GM12878 (cell line): ENCODE measurements around the gene ONECUT2. TPM values are rescaled to one million over a fixed set of nuclear protein-coding genes. Genes with fewer than 3 reads are reported as not detected.

Source experiments
- ATAC-seq: fragments of 200-7000 bp; cut with Tn5 transposase; 3 replicates; pipeline ENCODE4 v1.9.1; 2020; ENCODE audit warnings: mild to moderate bottlenecking, moderate library complexity
- BruUV-seq: library from RNA; stranded (reverse); fragments of 400-500 nt; replicated peaks from 2 replicates; lab custom pipeline; 2021; lab: Mats Ljungman, UMichigan
- CTCF ChIA-PET: fragments of 300-600 bp; sonication (Branson Sonifier 250); formaldehyde crosslinking; extraction: SDS; loops from one replicate; lab custom pipeline; 2021; ENCODE audit warnings: inconsistent platforms; lab: Yijun Ruan, JAX
- POLR2A ChIA-PET: fragments of 350-600 bp; formaldehyde crosslinking; extraction: SDS; loops from one replicate; lab custom pipeline; 2021; ENCODE audit warnings: inconsistent platforms; lab: Charles Lee
- RAD21 ChIA-PET: fragments of 300-600 bp; sonication (Branson Sonifier 250); formaldehyde crosslinking; loops from one replicate; lab custom pipeline; 2023; ENCODE audit warnings: antibody characterized with exemption; ENCODE audit not compliant: unreplicated experiment; lab: Charles Lee
- SMC1A ChIA-PET: fragments of 300-600 bp; sonication (Branson Sonifier 250); formaldehyde crosslinking; loops from one replicate; lab custom pipeline; 2023; ENCODE audit not compliant: unreplicated experiment, uncharacterized antibody; lab: Charles Lee
- DNase-seq: peaks from one replicate; pipeline ENCODE4 v3.0.0-alpha.2; 2011; ENCODE audit warnings: low read depth, low spot score
- FAIRE-seq: peaks from 3 replicates; lab custom pipeline; 2011; peaks lifted over from hg19 to GRCh38; lab: Jason Lieb, UNC
- H2AFZ ChIP-seq: 2 replicates; pipeline ENCODE4 v1.6.0; 2011; ENCODE audit warnings: low read depth, low read length, control low read depth; ENCODE audit not compliant: control insufficient read depth
- H3K27ac ChIP-seq: 2 replicates; pipeline ENCODE4 v1.5.1; 2011; ENCODE audit warnings: control low read depth; ENCODE audit not compliant: control insufficient read depth, insufficient read depth
- H3K27me3 ChIP-seq, 2 experiments: replicated peaks in 1 of 2; 2 replicates each; pipeline versions ENCODE4 v1.6.0 to v1.6.1; 2011; ENCODE audit warnings: low read length in 1 of 2; ENCODE audit not compliant: control insufficient read depth in 2 of 2, insufficient read depth in 2 of 2
- H3K36me3 ChIP-seq, 2 experiments: 2 replicates each; pipeline ENCODE4 v1.5.1; 2011; ENCODE audit warnings: low read length in 1 of 2; ENCODE audit not compliant: control insufficient read depth in 2 of 2, insufficient read depth in 2 of 2
- H3K4me1 ChIP-seq: 2 replicates; pipeline ENCODE4 v1.6.1; 2011; ENCODE audit warnings: mild to moderate bottlenecking, low read length, moderate library complexity, mixed read lengths; ENCODE audit not compliant: control insufficient read depth, insufficient read depth
- H3K4me2 ChIP-seq: 2 replicates; pipeline ENCODE4 v1.6.0; 2011; ENCODE audit warnings: control low read depth; ENCODE audit not compliant: control insufficient read depth, insufficient read depth
- H3K4me3 ChIP-seq: fragments of 200-600 bp; sonication (generic); 2 replicates; pipeline ENCODE4 v1.5.1; 2016
- H3K79me2 ChIP-seq: 2 replicates; pipeline ENCODE4 v1.6.0; 2011; ENCODE audit warnings: low read length; ENCODE audit not compliant: control insufficient read depth, insufficient read depth
- H3K9ac ChIP-seq: 2 replicates; pipeline ENCODE4 v1.8.0; 2011; ENCODE audit warnings: low read length, control low read depth, mixed read lengths; ENCODE audit not compliant: control insufficient read depth, insufficient read depth
- H3K9me3 ChIP-seq: replicated peaks from 3 replicates; pipeline ENCODE4 v1.5.1; 2011; ENCODE audit warnings: mild to moderate bottlenecking, low read length; ENCODE audit not compliant: control insufficient read depth, insufficient read depth
- H4K20me1 ChIP-seq: 2 replicates; pipeline ENCODE4 v1.6.0; 2011; ENCODE audit not compliant: control insufficient read depth, insufficient read depth
- CHD1 ChIP-seq: IDR thresholded peaks from 2 replicates; pipeline ENCODE4 v1.6.1; 2012; ENCODE audit warnings: low read depth, low read length, improper control_type of control experiment
- GABPA ChIP-seq: IDR thresholded peaks from 2 replicates; pipeline ENCODE4 v1.6.1; 2014; ENCODE audit warnings: antibody characterized with exemption, low read depth, mild to moderate bottlenecking, inconsistent platforms
- HDGF ChIP-seq: fragments of 450-650 bp; IDR thresholded peaks from 2 replicates; pipeline ENCODE4 v1.6.1; 2016; ENCODE audit warnings: antibody characterized with exemption
- KAT2A ChIP-seq: conservative IDR thresholded peaks from 2 replicates; pipeline ENCODE4 v1.6.1; 2011; ENCODE audit warnings: low read depth, low read length; ENCODE audit not compliant: control insufficient read depth
- NBN ChIP-seq: fragments of 450-650 bp; IDR thresholded peaks from 2 replicates; pipeline ENCODE4 v1.6.1; 2016
- PML ChIP-seq: IDR thresholded peaks from 2 replicates; pipeline ENCODE4 v1.6.1; 2012; ENCODE audit warnings: low read length, inconsistent platforms
- RBBP5 ChIP-seq: fragments of 200-600 bp; sonication (generic); conservative IDR thresholded peaks from 2 replicates; pipeline ENCODE4 v1.6.1; 2016
- SMARCA5 ChIP-seq: fragments of 450-650 bp; IDR thresholded peaks from 2 replicates; pipeline ENCODE4 v1.6.1; 2017; ENCODE audit warnings: mild to moderate bottlenecking
- SMC3 ChIP-seq: IDR thresholded peaks from 2 replicates; pipeline ENCODE4 v1.6.1; 2011; ENCODE audit warnings: low read length, improper control_type of control experiment, borderline replicate concordance
- SP1 ChIP-seq: IDR thresholded peaks from one replicate; pipeline ENCODE4 v1.6.1; 2011; ENCODE audit warnings: low read depth, low read length
- TBL1XR1 ChIP-seq: IDR thresholded peaks from 2 replicates; pipeline ENCODE4 v1.6.1; 2012; ENCODE audit warnings: low read depth, low read length, improper control_type of control experiment
- WRNIP1 ChIP-seq: IDR thresholded peaks from 2 replicates; pipeline ENCODE4 v1.6.1; 2011; ENCODE audit warnings: low read depth, low read length, improper control_type of control experiment, borderline replicate concordance
- ZNF217 ChIP-seq: fragments of 450-650 bp; IDR thresholded peaks from 2 replicates; pipeline ENCODE4 v1.6.1; 2017; ENCODE audit warnings: antibody characterized with exemption, mild to moderate bottlenecking
- ZNF384 ChIP-seq: IDR thresholded peaks from 2 replicates; pipeline ENCODE4 v1.6.1; 2012; ENCODE audit warnings: low read depth, mild to moderate bottlenecking, low read length, improper control_type of control experiment, borderline replicate concordance
- ZNF622 ChIP-seq: fragments of 450-650 bp; IDR thresholded peaks from 2 replicates; pipeline ENCODE4 v1.6.1; 2017; ENCODE audit warnings: mild to moderate bottlenecking, inconsistent platforms
- ZSCAN29 ChIP-seq: fragments of 450-650 bp; IDR thresholded peaks from 2 replicates; pipeline ENCODE4 v1.6.1; 2017; ENCODE audit warnings: mild to moderate bottlenecking, moderate library complexity
- WGBS: methylation state at CpG from one replicate; pipeline ENCODE4 v1.1.6; 2016; ENCODE audit warnings: low lambda C conversion rate; ENCODE audit not compliant: insufficient replicate concordance, insufficient coverage; ENCODE audit errors: missing lambda C conversion rate; 5-methylcytosine and 5-hydroxymethylcytosine counted together
- in situ Hi-C: fragments of 300-500 bp; cut with MboI; formaldehyde crosslinking; loops from 9 replicates; pipeline ENCODE4 v1.14.3; 2018; ENCODE audit warnings: mixed read lengths
- intact Hi-C: fragments of 100-400 bp; cut with micrococcal nuclease; formaldehyde crosslinking; loops from one replicate; pipeline ENCODE4 v1.14.2; 2022; ENCODE audit not compliant: unreplicated experiment
- polyA plus RNA-seq, 11 experiments: library from polyadenylated mRNA; depleted of rRNA in 4 of 11; unstranded in 6 of 11; stranded (reverse) in 5 of 11; fragments of >200 nt; fragmentation: Nextera tagmentation in 4 of 11; fragmentation: Illumina TruSeq in 1 of 11; extraction: Ambion mirVana in 4 of 11; extraction: Trizol in 1 of 11; gene quantifications; 1 replicate in 1 of 11; 2 replicates in 10 of 11; pipeline versions ENCODE4 v1.2.1 to v1.2.3, GENCODE V29; 2011 to 2016; ENCODE audit warnings: inconsistent platforms in 2 of 11, missing spikeins in 2 of 11, low read depth in 1 of 11
- total RNA-seq, 4 experiments: library from RNA; depleted of rRNA in 3 of 4; stranded (reverse); fragments of >200 nt in 3 of 4; fragmentation: Illumina TruSeq in 1 of 4; extraction: Trizol in 1 of 4; gene quantifications; 2 replicates each; pipeline versions ENCODE4 v1.2.1 to v1.2.3, GENCODE V29; 2013 to 2021
- TF ChIP-seq, protein P1 (sequence below): IDR thresholded peaks from 2 replicates; pipeline ENCODE4 v1.6.1; 2011; ENCODE audit warnings: low read depth, low read length, improper control_type of control experiment, borderline replicate concordance
- TF ChIP-seq, protein P2 (sequence below): fragments of 450-650 bp; IDR thresholded peaks from 2 replicates; pipeline ENCODE4 v1.6.1; 2017; ENCODE audit warnings: mild to moderate bottlenecking, moderate library complexity
- TF ChIP-seq, protein P3 (sequence below): fragments of 450-650 bp; formaldehyde crosslinking; IDR thresholded peaks from 2 replicates; pipeline ENCODE4 v1.5.0; 2022; ENCODE audit warnings: mild to moderate bottlenecking, missing genetic modification characterization

Gene ONECUT2
- total and polyA plus RNA-seq, 10 of the 15 experiments (the other 5 are each of a cell fraction or from before 2014, with no cell fraction given): 0.01 to 0.03 TPM; not detected in 8

DNA sequence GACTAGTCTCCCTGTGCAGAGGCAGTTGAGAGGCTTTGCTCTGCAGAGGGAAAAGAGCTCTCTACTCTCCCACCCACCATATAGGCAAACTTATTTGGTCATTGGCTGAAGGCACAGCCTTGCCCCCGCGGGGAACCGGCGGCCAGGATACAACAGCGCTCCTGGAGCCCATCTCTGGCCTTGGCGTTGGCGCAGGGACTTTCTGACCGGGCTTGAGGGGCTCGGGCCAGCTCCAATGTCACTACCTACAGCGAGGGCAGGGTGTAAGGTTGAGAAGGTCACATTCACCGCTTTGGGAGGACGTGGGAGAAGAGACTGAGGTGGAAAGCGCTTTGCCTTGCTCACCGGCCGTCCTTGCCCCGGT, 2.2 kb downstream of the ONECUT2 start:
- H4K20me1 ChIP-seq: no peaks in the 10 kb centered on the region
- ChIA-PET CTCF (interaction anchor here (1.6 kb wide), 1 partner anchor 568 kb away, joined by 4 read pairs; no protein-coding TSS in a partner anchor), SMC1A (no interaction called here), POLR2A (no interaction called here), RAD21 (no interaction called here)
- DNase-seq (no peak), FAIRE-seq (no peak), ATAC-seq (no peak)
- no peaks in the 10 kb centered on the region for H3K36me3 ChIP-seq
- no peak overlapping the region for H3K4me2 ChIP-seq
- no peak overlapping the region for H3K27ac ChIP-seq
- no peaks in the 10 kb centered on the region for H3K4me1 ChIP-seq
- no peak overlapping the region for H3K4me3 ChIP-seq
- peaks cover 10 to 42% of the 10 kb centered on the region in 2 experiments for H3K27me3 ChIP-seq
- no peak overlapping the region for H2AFZ ChIP-seq
- intact Hi-C loops (no loop called here), in situ Hi-C loops (no loop called here)
- no TSS peak for BruUV-seq
- no peaks in the 10 kb centered on the region for H3K79me2 ChIP-seq
- H3K9me3 ChIP-seq: peaks cover 42% of the 10 kb centered on the region
- TF ChIP-seq ZNF217 (no peak), WRNIP1 (no peak), RBBP5 (no peak), SP1 (no peak), ZNF622 (no peak), TBL1XR1 (no peak), HDGF (no peak), GABPA (no peak), SMC3 (no peak), NBN (no peak), ZNF384 (no peak), ZSCAN29 (no peak), SMARCA5 (no peak), CHD1 (no peak), KAT2A (no peak), PML (no peak)
- TF ChIP-seq, protein P1, sequence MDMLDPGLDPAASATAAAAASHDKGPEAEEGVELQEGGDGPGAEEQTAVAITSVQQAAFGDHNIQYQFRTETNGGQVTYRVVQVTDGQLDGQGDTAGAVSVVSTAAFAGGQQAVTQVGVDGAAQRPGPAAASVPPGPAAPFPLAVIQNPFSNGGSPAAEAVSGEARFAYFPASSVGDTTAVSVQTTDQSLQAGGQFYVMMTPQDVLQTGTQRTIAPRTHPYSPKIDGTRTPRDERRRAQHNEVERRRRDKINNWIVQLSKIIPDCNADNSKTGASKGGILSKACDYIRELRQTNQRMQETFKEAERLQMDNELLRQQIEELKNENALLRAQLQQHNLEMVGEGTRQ: no peak
- TF ChIP-seq, protein P2, sequence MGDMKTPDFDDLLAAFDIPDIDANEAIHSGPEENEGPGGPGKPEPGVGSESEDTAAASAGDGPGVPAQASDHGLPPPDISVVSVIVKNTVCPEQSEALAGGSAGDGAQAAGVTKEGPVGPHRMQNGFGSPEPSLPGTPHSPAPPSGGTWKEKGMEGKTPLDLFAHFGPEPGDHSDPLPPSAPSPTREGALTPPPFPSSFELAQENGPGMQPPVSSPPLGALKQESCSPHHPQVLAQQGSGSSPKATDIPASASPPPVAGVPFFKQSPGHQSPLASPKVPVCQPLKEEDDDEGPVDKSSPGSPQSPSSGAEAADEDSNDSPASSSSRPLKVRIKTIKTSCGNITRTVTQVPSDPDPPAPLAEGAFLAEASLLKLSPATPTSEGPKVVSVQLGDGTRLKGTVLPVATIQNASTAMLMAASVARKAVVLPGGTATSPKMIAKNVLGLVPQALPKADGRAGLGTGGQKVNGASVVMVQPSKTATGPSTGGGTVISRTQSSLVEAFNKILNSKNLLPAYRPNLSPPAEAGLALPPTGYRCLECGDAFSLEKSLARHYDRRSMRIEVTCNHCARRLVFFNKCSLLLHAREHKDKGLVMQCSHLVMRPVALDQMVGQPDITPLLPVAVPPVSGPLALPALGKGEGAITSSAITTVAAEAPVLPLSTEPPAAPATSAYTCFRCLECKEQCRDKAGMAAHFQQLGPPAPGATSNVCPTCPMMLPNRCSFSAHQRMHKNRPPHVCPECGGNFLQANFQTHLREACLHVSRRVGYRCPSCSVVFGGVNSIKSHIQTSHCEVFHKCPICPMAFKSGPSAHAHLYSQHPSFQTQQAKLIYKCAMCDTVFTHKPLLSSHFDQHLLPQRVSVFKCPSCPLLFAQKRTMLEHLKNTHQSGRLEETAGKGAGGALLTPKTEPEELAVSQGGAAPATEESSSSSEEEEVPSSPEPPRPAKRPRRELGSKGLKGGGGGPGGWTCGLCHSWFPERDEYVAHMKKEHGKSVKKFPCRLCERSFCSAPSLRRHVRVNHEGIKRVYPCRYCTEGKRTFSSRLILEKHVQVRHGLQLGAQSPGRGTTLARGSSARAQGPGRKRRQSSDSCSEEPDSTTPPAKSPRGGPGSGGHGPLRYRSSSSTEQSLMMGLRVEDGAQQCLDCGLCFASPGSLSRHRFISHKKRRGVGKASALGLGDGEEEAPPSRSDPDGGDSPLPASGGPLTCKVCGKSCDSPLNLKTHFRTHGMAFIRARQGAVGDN: no peak
- TF ChIP-seq, protein P3, sequence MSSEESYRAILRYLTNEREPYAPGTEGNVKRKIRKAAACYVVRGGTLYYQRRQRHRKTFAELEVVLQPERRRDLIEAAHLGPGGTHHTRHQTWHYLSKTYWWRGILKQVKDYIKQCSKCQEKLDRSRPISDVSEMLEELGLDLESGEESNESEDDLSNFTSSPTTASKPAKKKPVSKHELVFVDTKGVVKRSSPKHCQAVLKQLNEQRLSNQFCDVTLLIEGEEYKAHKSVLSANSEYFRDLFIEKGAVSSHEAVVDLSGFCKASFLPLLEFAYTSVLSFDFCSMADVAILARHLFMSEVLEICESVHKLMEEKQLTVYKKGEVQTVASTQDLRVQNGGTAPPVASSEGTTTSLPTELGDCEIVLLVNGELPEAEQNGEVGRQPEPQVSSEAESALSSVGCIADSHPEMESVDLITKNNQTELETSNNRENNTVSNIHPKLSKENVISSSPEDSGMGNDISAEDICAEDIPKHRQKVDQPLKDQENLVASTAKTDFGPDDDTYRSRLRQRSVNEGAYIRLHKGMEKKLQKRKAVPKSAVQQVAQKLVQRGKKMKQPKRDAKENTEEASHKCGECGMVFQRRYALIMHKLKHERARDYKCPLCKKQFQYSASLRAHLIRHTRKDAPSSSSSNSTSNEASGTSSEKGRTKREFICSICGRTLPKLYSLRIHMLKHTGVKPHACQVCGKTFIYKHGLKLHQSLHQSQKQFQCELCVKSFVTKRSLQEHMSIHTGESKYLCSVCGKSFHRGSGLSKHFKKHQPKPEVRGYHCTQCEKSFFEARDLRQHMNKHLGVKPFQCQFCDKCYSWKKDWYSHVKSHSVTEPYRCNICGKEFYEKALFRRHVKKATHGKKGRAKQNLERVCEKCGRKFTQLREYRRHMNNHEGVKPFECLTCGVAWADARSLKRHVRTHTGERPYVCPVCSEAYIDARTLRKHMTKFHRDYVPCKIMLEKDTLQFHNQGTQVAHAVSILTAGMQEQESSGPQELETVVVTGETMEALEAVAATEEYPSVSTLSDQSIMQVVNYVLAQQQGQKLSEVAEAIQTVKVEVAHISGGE: no peak
- 55% methylated on average over 16 of the region's 16 CpGs for WGBS
- H3K9ac ChIP-seq: no peak overlapping the region
